H1 (cell line): ENCODE measurements around the gene CFDP1. TPM values are rescaled to one million over a fixed set of nuclear protein-coding genes. Genes with fewer than 3 reads are reported as not detected.
A peak's percentile ranks its signal among the peaks of the same experiment; 100 is the strongest.

ENCODE experiments used
- CTCF ChIA-PET: fragments of 300-600 bp; sonication (Branson Sonifier 250); formaldehyde crosslinking; loops from one replicate; lab custom pipeline; 2021; ENCODE audit not compliant: partially characterized antibody; lab: Charles Lee
- POLR2A ChIA-PET: fragments of 300-600 bp; sonication (Branson Sonifier 250); formaldehyde crosslinking; loops from one replicate; lab custom pipeline; 2021; ENCODE audit warnings: inconsistent platforms; ENCODE audit not compliant: partially characterized antibody; lab: Charles Lee
- DNase-seq, 2 experiments: peaks; one replicate each; pipeline versions ENCODE4 v3.0.0 to v3.0.0-alpha.2; 2010 to 2022; ENCODE audit warnings: low spot score in 2 of 2, low read depth in 1 of 2, mixed read lengths in 1 of 2
- FAIRE-seq: peaks from 2 replicates; lab custom pipeline; 2011; peaks lifted over from hg19 to GRCh38; lab: Jason Lieb, UNC
- H2AFZ ChIP-seq: 2 replicates; pipeline ENCODE4 v1.8.1; 2012; ENCODE audit warnings: low read length, inconsistent platforms
- H2AK5ac ChIP-seq: 2 replicates; pipeline ENCODE4 v1.6.1; 2013; ENCODE audit warnings: low read depth, low read length
- H2BK120ac ChIP-seq: replicated peaks from 2 replicates; pipeline ENCODE3; 2013; ENCODE audit warnings: low read depth, low read length, inconsistent platforms
- H2BK12ac ChIP-seq: 2 replicates; pipeline ENCODE4 v1.6.1; 2013; ENCODE audit warnings: low read depth, low read length
- H2BK15ac ChIP-seq: 2 replicates; pipeline ENCODE4 v1.6.1; 2013; ENCODE audit warnings: low read length
- H2BK20ac ChIP-seq: 2 replicates; pipeline ENCODE4 v1.6.1; 2013; ENCODE audit warnings: low read length
- H2BK5ac ChIP-seq: 2 replicates; pipeline ENCODE4 v1.6.1; 2013; ENCODE audit warnings: low read depth, low read length
- H3K14ac ChIP-seq: 2 replicates; pipeline ENCODE4 v1.6.1; 2013; ENCODE audit warnings: inconsistent platforms; ENCODE audit not compliant: insufficient read length
- H3K18ac ChIP-seq: 2 replicates; pipeline ENCODE4 v1.6.1; 2013; ENCODE audit warnings: low read length; ENCODE audit errors: extremely low read depth
- H3K23ac ChIP-seq: 2 replicates; pipeline ENCODE4 v1.6.1; 2013; ENCODE audit warnings: inconsistent platforms; ENCODE audit not compliant: insufficient read length
- H3K23me2 ChIP-seq: 2 replicates; pipeline ENCODE4 v1.6.1; 2013; ENCODE audit warnings: low read depth, low read length
- H3K27ac ChIP-seq: 2 replicates; pipeline ENCODE4 v1.6.1; 2011; ENCODE audit warnings: low read depth, low read length, inconsistent platforms
- H3K27me3 ChIP-seq, 4 experiments: replicated peaks in 1 of 4; 1 replicate in 1 of 4; 2 replicates in 3 of 4; pipeline versions ENCODE4 v1.6.1 to v1.8.1; 2011 to 2013; ENCODE audit warnings: low read length in 3 of 4, mild to moderate bottlenecking in 3 of 4, inconsistent platforms in 2 of 4, mixed read lengths in 2 of 4, moderate library complexity in 1 of 4; ENCODE audit not compliant: control insufficient read depth in 3 of 4, insufficient read depth in 3 of 4; ENCODE audit errors: extremely low read depth in 1 of 4
- H3K36me3 ChIP-seq, 4 experiments: 2 replicates each; pipeline versions ENCODE4 v1.6.1 to v1.8.1; 2011 to 2013; ENCODE audit warnings: mild to moderate bottlenecking in 4 of 4, low read length in 3 of 4, moderate library complexity in 2 of 4, control low read depth in 1 of 4, inconsistent platforms in 1 of 4; ENCODE audit not compliant: insufficient read depth in 4 of 4, control insufficient read depth in 2 of 4
- H3K4ac ChIP-seq: replicated peaks from 2 replicates; pipeline ENCODE3; 2013; ENCODE audit warnings: low read length, low read depth, mixed read lengths, inconsistent platforms; ENCODE audit not compliant: insufficient read length
- H3K4me1 ChIP-seq, 4 experiments: replicated peaks in 1 of 4; 1 replicate in 1 of 4; 2 replicates in 3 of 4; pipeline versions ENCODE4 v1.6.1 to v1.8.1; 2011 to 2013; ENCODE audit warnings: low read length in 3 of 4, inconsistent platforms in 2 of 4, mixed read lengths in 1 of 4; ENCODE audit not compliant: insufficient read depth in 4 of 4, control insufficient read depth in 3 of 4
- H3K4me2 ChIP-seq, 2 experiments: 2 replicates each; pipeline versions ENCODE4 v1.6.1 to v1.8.1; 2011 to 2013; ENCODE audit warnings: low read depth in 2 of 2, low read length in 2 of 2, control low read depth in 1 of 2, inconsistent platforms in 1 of 2, mild to moderate bottlenecking in 1 of 2; ENCODE audit not compliant: insufficient read depth in 1 of 2
- H3K4me3 ChIP-seq, 4 experiments: fragments of 200-600, 300-600 bp in 1 of 4; sonication (generic), shearing (Covaris generic), sonication (Bioruptor Twin) in 1 of 4; 2 replicates each; pipeline versions ENCODE4 v1.5.1 to v1.8.1; 2011 to 2016; ENCODE audit warnings: low read length in 4 of 4, low read depth in 3 of 4, control low read depth in 2 of 4, inconsistent platforms in 2 of 4, mild to moderate bottlenecking in 2 of 4, mixed read lengths in 1 of 4, moderate library complexity in 1 of 4; ENCODE audit not compliant: insufficient read depth in 2 of 4; ENCODE audit errors: extremely low read depth in 1 of 4
- H3K56ac ChIP-seq: replicated peaks from 2 replicates; pipeline ENCODE3; 2013; ENCODE audit warnings: low read depth, mild to moderate bottlenecking, mixed read lengths, low read length, inconsistent platforms; ENCODE audit not compliant: insufficient read length
- H3K79me1 ChIP-seq: 2 replicates; pipeline ENCODE4 v1.6.1; 2013; ENCODE audit warnings: low read depth, low read length, control low read depth
- H3K79me2 ChIP-seq, 2 experiments: 2 replicates each; pipeline versions ENCODE4 v1.6.1 to v1.8.1; 2012 to 2013; ENCODE audit warnings: low read length in 2 of 2, mild to moderate bottlenecking in 2 of 2, inconsistent platforms in 1 of 2; ENCODE audit not compliant: insufficient read depth in 2 of 2, control insufficient read depth in 1 of 2
- H3K9ac ChIP-seq, 4 experiments: replicated peaks in 1 of 4; 1 replicate in 1 of 4; 2 replicates in 3 of 4; pipeline versions ENCODE4 v1.6.1 to v1.8.1; 2011 to 2013; ENCODE audit warnings: low read depth in 3 of 4, low read length in 3 of 4, control low read depth in 2 of 4, mild to moderate bottlenecking in 2 of 4, moderate library complexity in 2 of 4, inconsistent platforms in 1 of 4; ENCODE audit errors: extremely low read depth in 1 of 4
- H3K9me3 ChIP-seq, 2 experiments: 2 replicates each; pipeline versions ENCODE4 v1.6.1 to v1.8.1; 2012 to 2013; ENCODE audit warnings: mild to moderate bottlenecking in 2 of 2, moderate library complexity in 2 of 2, control low read depth in 1 of 2, inconsistent platforms in 1 of 2, low read depth in 1 of 2, low read length in 1 of 2, mixed read lengths in 1 of 2; ENCODE audit not compliant: insufficient read depth in 2 of 2
- H4K20me1 ChIP-seq, 2 experiments: replicated peaks in 1 of 2; 2 replicates each; pipeline versions ENCODE3 to v1.8.1; 2011 to 2013; ENCODE audit warnings: inconsistent platforms in 2 of 2, low read length in 2 of 2, mild to moderate bottlenecking in 1 of 2; ENCODE audit not compliant: insufficient read depth in 2 of 2, control insufficient read depth in 1 of 2
- H4K5ac ChIP-seq: 2 replicates; pipeline ENCODE4 v1.6.1; 2013; ENCODE audit warnings: low read length, low read depth, mixed read lengths, inconsistent platforms; ENCODE audit not compliant: insufficient read length
- H4K8ac ChIP-seq: 2 replicates; pipeline ENCODE4 v1.8.0; 2013; ENCODE audit warnings: mild to moderate bottlenecking, moderate library complexity, low read length, inconsistent platforms; ENCODE audit not compliant: insufficient read depth; ENCODE audit errors: extremely low read depth
- H4K91ac ChIP-seq: replicated peaks from 2 replicates; pipeline ENCODE3; 2013; ENCODE audit warnings: low read length, mixed read lengths, inconsistent platforms; ENCODE audit not compliant: insufficient read length
- CBX5 ChIP-seq: fragments of 300-800, 300-1000 bp; sonication (generic); IDR thresholded peaks from 2 replicates; pipeline ENCODE4 v1.7.1; 2016; ENCODE audit warnings: antibody characterized with exemption, low read length, low read depth
- CHD2 ChIP-seq: IDR thresholded peaks from 2 replicates; pipeline ENCODE4 v1.6.1; 2012; ENCODE audit warnings: low read length, improper control_type of control experiment
- CREB1 ChIP-seq: IDR thresholded peaks from 2 replicates; pipeline ENCODE4 v1.6.1; 2012; ENCODE audit warnings: inconsistent platforms
- EGR1 ChIP-seq: IDR thresholded peaks from 2 replicates; pipeline ENCODE4 v1.6.1; 2011; ENCODE audit warnings: low read depth, low read length, borderline replicate concordance
- GTF2F1 ChIP-seq: IDR thresholded peaks from 2 replicates; pipeline ENCODE4 v1.6.1; 2012; ENCODE audit warnings: low read depth, low read length, improper control_type of control experiment, borderline replicate concordance
- POU5F1 ChIP-seq: IDR thresholded peaks from 2 replicates; pipeline ENCODE4 v1.6.1; 2011; ENCODE audit warnings: low read depth, mild to moderate bottlenecking, low read length, moderate library complexity
- RNF2 ChIP-seq: fragments of 200-900, 300-1000 bp; sonication (generic); IDR thresholded peaks from 2 replicates; pipeline ENCODE4 v1.7.1; 2016; ENCODE audit warnings: borderline replicate concordance, low read depth, mild to moderate bottlenecking, antibody characterized with exemption, low read length; ENCODE audit not compliant: poor library complexity, severe bottlenecking; ENCODE audit errors: missing control alignments
- SP1 ChIP-seq: IDR thresholded peaks from 2 replicates; pipeline ENCODE4 v1.6.1; 2011; ENCODE audit warnings: low read depth, low read length
- SP4 ChIP-seq: IDR thresholded peaks from 2 replicates; pipeline ENCODE4 v1.6.1; 2012; ENCODE audit warnings: low read length, inconsistent platforms
- TAF1 ChIP-seq: IDR thresholded peaks from 2 replicates; pipeline ENCODE4 v1.6.1; 2011; ENCODE audit warnings: mild to moderate bottlenecking, low read depth, low read length
- TEAD4 ChIP-seq: IDR thresholded peaks from 2 replicates; pipeline ENCODE4 v1.6.1; 2012; ENCODE audit warnings: low read depth, low read length, inconsistent platforms, mixed read lengths
- WGBS, 2 experiments: shearing (Covaris generic) in 1 of 2; methylation state at CpG; one replicate each; pipeline versions ENCODE4 v1.1.6 to v1.1.7; 2013 to 2015; ENCODE audit warnings: low lambda C conversion rate in 2 of 2, mixed read lengths in 2 of 2, inconsistent platforms in 1 of 2, low coverage in 1 of 2, missing lambda C conversion rate in 1 of 2; ENCODE audit not compliant: insufficient replicate concordance in 2 of 2, insufficient coverage in 1 of 2, insufficient read length in 1 of 2; ENCODE audit errors: extremely low coverage in 1 of 2, missing lambda C conversion rate in 1 of 2; 5-methylcytosine and 5-hydroxymethylcytosine counted together
- polyA plus RNA-seq, 7 experiments: library from polyadenylated mRNA; depleted of rRNA in 3 of 7; stranded (reverse) in 5 of 7; unstranded in 2 of 7; fragments of >200 nt in 5 of 7; fragments of 200-250 nt in 2 of 7; gene quantifications; 1 replicate in 5 of 7; 2 replicates in 1 of 7; 4 replicates in 1 of 7; pipeline versions ENCODE4 v1.2.1 to v1.2.3, GENCODE V29; 2011 to 2013; ENCODE audit warnings: missing spikeins in 2 of 7, mixed read lengths in 2 of 7
- total RNA-seq: library from RNA; stranded (reverse); fragmentation: NEBNext Ultra II Directional; extraction: Animal tissue kit (Norgen Biotek cat#: 25700); gene quantifications from 2 replicates; pipeline ENCODE4 v1.2.1, GENCODE V29; 2021

Gene CFDP1
- total and polyA plus RNA-seq, 2 of the 8 experiments (the other 6 are each of a cell fraction or from before 2014, with no cell fraction given) = 25.5 to 77.3 TPM

GRCh38 chr16:75266738-75267630 is 166.3 kb downstream of the CFDP1 start:
- Histone ChIP-seq H4K91ac (peak overlapping the region; percentile 99), H2AFZ (0 out of 2 replicates have a peak overlapping the region, but pooled peaks have one; percentile 49), H3K79me2 (peaks cover 0 to 35% of the 10 kb centered on the region in 2 experiments; a peak in 2 of 4 replicates), H3K23ac (no peak overlapping the region), H3K79me1 (peaks cover 22% of the 10 kb centered on the region), H3K4me1 (peaks cover 0 to 25% (median 16%) of the 10 kb centered on the region in 4 experiments; a peak in 6 of 7 replicates), H2BK5ac (0 out of 2 replicates have a peak overlapping the region, but pooled peaks have one; percentile 39), H3K9me3 (no peaks in the 10 kb centered on the region), H3K14ac (no peak overlapping the region), H3K18ac (no peak overlapping the region), H3K27ac (no peak overlapping the region), H4K20me1 (peaks cover 10 to 22% of the 10 kb centered on the region in 2 experiments), H3K9ac (no peak overlapping the region), H3K27me3 (no peaks in the 10 kb centered on the region), H2BK120ac (no peak overlapping the region), H3K4me3 (peak overlapping the region in 2 of 4 experiments; percentile 76 to 85; a peak in 3 of 8 replicates), H2AK5ac (peak overlapping the region; percentile 90; the same call in 1 of the 2 replicates), H3K56ac (peak overlapping the region; percentile 11), H2BK20ac (0 out of 2 replicates have a peak overlapping the region, but pooled peaks have one; percentile 72), H3K4me2 (peak overlapping the region in 1 of 2 experiments; percentile 92; a peak in 1 of 4 replicates), H4K8ac (peak overlapping the region; percentile 19), H3K36me3 (no peaks in the 10 kb centered on the region), H3K4ac (peak overlapping the region; percentile 87), H2BK12ac (no peak overlapping the region), H2BK15ac (peak overlapping the region; percentile 90), H4K5ac (no peak overlapping the region), H3K23me2 (peaks cover 11% of the 10 kb centered on the region; the same call in 1 of the 2 replicates)
- ChIA-PET POLR2A (interaction anchor here (0.7 to 9.2 kb wide), 10 partner anchors 14 to 206 kb away, joined by 3 to 158 read pairs (median 4); partner anchors contain the start of gene BCAR1), CTCF (interaction anchor here (1.0 to 3.5 kb wide), 7 partner anchors 10 to 68 kb away, joined by 3 to 20 read pairs (median 7); no protein-coding TSS in a partner anchor)
- WGBS, 2 experiments = 75% methylated on average over 13 of the region's 27 CpGs; no CpG with 5 or more reads in 1 of the 2 experiments
- no peak for FAIRE-seq
- no peak for DNase-seq
- TF ChIP-seq POU5F1 (no peak), CBX5 (no peak), RNF2 (no peak), TAF1 (no peak), EGR1 (no peak), CHD2 (no peak), SP4 (no peak), CREB1 (no peak), SP1 (no peak), TEAD4 (no peak), GTF2F1 (no peak)
